HG02970 (cell line): Measurements from ENCODE around the gene ATP6V0B.
A peak's percentile ranks its signal among the peaks of the same experiment; 100 is the strongest.

Experiments
- ATAC-seq: cut with Tn5 transposase; IDR thresholded peaks from one replicate; pipeline ENCODE4 v1.9.1; 2021; ENCODE audit warnings: mild to moderate bottlenecking, moderate library complexity, moderate number of reproducible peaks; ENCODE audit not compliant: unreplicated experiment, low FRiP score

Gene ATP6V0B

GRCh38 chr1:43968348-43968948 is 6.3 kb upstream of the ATP6V0B start:
- ATAC-seq, result no peak

- ATAC-seq, result no peak
These were observed 5.4 kb upstream of the ATP6V0B start for GRCh38 chr1:43969416-43969745.

- peak; percentile 79 for ATAC-seq
These were observed 4.9 kb upstream of the ATP6V0B start, which contains the start of gene DPH2 for GRCh38 chr1:43969746-43970466. Gene DPH2, plus strand, starts transcription at chr1:43970010. Its CDS starts 166 bp downstream, at chr1:43970176.

GRCh38 chr1:43970502-43970901 is 4.3 kb upstream of the ATP6V0B start:
- ATAC-seq, result no peak

GRCh38 chr1:43970911-43971310 is 3.8 kb upstream of the ATP6V0B start:
- ATAC-seq, result no peak

GRCh38 chr1:43971336-43971980 is 3.3 kb upstream of the ATP6V0B start:
- no peak for ATAC-seq

GRCh38 chr1:43973981-43974442 is 748 bp upstream of the ATP6V0B start:
- no peak for ATAC-seq

- no peak for ATAC-seq
These were observed 645 bp downstream of the ATP6V0B start for GRCh38 chr1:43975249-43975961.

GRCh38 chr1:43976045-43976444 is 1.3 kb downstream of the ATP6V0B start:
- no peak for ATAC-seq

- no peak for ATAC-seq
These were observed 2.1 kb downstream of the ATP6V0B start for GRCh38 chr1:43976890-43977289.

GRCh38 chr1:43977376-43978263 is 2.9 kb downstream of the ATP6V0B start:
- no peak for ATAC-seq

GRCh38 chr1:43978264-43978550 is 3.4 kb downstream of the ATP6V0B start:
- no peak for ATAC-seq

- ATAC-seq, result no peak
These were observed 3.9 kb downstream of the ATP6V0B start, which contains the start of gene B4GALT2 for GRCh38 chr1:43978551-43979260. Gene B4GALT2, plus strand, starts transcription at chr1:43979210. Its CDS starts 1,951 bp downstream, at chr1:43981161.

GRCh38 chr1:43979261-43979527 is 4.4 kb downstream of the ATP6V0B start:
- ATAC-seq, result no peak

GRCh38 chr1:43979528-43980254 is 4.9 kb downstream of the ATP6V0B start:
- ATAC-seq, result no peak

GRCh38 chr1:43980255-43981134 is 5.7 kb downstream of the ATP6V0B start:
- ATAC-seq, result no peak

- ATAC-seq, result no peak
These were observed 6.4 kb downstream of the ATP6V0B start for GRCh38 chr1:43981135-43981491.

GRCh38 chr1:43981636-43982035 is 6.9 kb downstream of the ATP6V0B start:
- no peak for ATAC-seq
